Fibroblast of skin of right biceps (primary cell): ENCODE results near the gene GTSE1.
A peak's percentile ranks its signal among the peaks of the same experiment; 100 is the strongest.

Experiments
- DNase-seq: peaks from one replicate; pipeline ENCODE4 v3.0.0-alpha.2; 2013

GTSE1 gene

GRCh38 chr22:46354176-46354992 is 57.7 kb downstream of the GTSE1 start:
- no peak for DNase-seq

DNA sequence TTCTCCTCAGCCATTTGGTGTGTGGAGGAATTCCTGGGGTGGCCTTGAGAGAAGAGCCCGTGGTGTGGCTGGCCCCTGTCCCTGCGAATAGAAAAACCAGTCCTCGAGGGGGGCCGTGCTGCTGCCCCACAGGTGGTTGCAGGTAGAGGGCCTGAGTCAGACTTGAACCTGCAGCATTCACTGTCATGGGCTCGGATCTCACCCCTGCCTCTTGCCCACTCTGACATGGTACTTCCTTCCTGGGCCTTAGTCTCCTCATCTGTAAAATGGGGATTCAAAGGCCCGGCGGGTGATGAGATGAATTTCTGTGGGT is 58.3 kb downstream of the GTSE1 start:
- no peak for DNase-seq

DNA sequence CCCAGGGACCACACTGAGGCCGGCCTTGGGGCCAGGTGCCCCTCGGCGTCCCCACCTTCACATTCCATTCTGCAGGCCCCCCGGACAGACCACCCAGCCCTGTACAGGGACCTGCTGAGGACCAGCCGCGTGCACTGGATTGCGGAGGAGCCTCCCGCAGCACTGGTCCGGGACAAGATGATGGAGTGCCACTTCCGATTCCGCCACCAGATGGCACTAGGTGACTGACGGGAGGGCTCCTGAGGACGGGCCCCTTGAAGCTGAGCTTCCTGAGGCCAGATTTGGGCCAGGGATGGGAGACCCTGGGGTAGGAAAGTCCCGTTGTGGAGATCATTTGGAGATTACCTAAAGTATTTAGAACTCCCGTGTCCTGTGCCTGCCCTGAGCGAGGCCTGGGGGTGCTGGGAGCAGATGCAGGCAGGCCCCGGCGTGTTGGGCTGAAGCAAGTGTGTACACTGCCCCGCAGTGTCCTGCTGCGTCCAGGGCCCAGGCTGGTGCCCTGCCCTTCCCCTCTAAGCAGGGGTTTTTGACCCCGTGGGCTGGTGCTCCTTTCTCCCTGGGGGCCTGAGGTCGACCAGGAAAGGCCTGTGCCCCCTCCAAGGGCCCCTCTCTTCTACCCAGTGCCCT is 58.8 kb downstream of the GTSE1 start:
- peak; percentile 41 for DNase-seq

DNA sequence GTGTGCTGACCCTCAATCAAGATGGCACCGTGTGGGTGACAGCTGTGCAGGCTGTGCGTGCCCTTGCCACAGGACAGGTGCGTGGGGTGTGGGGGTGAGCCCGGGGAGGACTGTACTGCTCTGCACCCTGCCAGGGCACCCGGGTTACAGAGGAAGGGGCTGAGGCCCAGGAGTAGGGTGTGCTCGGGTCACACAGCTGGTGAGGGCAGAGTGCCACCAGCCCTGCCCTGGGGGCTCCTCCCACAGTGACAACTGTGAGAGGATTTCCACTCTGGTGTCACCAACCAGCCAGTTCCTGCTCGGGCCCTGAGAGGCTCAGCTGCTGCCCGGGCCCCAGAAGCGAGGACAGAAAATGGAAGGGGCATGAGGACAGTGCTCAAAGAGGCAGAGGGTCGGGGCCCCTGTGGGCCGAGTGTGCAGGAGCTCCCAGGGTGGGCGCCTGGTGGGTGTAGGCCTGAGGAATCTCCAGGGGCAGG is 59.4 kb downstream of the GTSE1 start:
- DNase-seq: no peak

DNA sequence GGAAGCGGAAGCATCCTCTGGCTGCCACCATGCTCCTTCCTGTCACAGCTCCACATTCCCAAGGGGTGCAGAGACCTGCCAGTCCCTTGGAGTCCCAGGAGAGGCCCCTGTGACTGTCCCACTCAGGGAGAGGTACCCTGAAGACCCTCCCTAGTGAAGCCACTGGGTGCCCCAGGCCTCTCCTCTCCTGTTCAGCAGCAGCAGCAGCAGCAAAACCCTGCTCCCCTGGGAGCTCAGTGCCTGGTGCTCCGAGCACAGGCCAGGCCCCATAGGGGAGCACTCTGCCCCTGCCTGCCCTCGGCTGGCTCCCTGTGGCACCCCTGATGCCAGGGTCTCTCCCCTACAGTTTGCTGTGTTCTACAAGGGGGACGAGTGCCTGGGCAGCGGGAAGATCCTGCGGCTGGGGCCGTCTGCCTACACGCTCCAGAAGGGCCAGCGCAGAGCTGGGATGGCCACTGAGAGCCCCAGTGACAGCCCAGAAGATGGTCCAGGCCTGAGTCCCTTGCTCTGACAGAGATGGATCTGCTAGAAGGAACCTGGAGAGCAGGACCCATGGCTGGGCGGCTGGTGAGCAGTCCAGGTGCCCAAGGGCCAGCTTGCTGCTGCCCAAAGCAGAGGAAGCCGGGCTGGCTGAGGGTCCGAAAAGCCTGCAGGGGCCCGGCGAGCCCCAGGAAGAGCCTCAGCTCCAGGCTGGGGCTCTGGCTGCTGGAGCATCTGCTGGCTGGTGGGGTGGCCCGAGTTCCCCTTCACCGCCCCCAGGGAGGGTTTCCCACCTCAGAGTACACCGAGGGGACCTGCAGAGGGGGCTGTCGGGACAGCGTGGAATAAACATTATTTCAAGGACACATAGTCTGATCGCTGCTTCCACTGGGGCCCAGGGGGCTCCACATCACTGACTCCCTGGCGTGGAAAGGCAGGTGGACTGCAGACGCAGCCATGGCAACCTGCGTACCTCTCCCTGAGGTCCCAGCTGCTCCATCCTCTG is 60.1 kb downstream of the GTSE1 start:
- no peak for DNase-seq

DNA sequence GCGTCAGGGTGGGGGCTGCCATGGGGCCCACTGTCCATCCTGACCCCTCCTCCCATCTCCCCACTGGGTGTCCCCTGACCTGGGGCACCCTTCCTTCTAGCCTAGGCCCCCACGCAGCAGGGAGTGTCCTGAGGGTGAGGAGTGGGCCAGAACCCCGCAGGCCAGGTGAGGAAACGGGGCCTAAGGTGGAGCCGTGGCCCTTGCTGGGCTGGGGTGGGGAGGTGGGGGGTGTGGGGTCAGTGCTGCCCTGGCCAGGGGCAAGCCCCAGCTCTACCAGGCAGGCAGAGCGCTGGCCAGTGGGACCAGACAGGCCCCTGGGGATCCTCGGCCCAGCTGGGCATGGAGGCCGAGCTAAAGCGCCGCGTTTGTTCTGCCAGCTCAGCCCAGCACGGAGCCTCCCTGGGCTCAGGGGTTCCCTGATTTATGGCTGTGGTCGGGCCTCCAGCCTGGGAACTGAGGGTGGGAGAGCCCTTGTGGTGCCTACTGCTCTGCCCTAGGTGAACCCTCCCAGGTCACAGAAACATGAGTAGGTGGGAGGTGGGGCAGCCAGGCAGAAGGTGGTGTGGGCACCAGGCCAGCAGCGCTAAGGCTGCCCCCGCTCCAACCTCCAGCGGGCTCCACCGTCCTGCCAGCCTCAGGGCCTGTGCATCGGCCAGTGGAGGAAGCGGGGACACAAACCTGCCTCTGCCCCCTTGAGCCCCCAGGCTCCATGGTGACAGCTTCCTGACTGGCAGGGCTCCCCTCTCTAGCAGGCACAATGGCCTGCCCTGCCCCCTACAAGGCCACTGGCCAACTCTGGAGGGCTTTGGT is 61.2 kb downstream of the GTSE1 start:
- DNase-seq: no peak

DNA sequence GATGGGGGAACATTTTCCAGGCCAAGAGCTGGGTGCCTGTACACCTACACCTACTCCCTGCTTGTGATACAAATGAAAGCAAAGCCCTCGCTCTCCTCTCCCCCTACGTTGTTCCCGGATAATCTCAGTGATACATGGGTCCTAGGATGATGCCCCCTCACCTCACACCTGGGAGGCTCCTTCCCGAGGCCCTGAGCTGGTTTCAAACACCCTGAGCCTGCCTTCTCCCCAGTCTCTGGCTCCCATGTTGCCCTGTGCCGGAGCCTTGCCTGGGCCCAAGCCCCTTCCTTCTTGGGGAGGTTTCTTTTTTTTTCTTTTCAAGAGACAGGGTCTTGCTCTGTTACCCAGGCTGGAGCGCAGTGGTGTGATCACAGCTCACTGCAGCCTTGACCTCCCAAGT is 62.1 kb downstream of the GTSE1 start:
- DNase-seq: no peak

- DNase-seq: no peak
Observed at GRCh38 chr22:46359362-46359761, 62.7 kb downstream of the GTSE1 start.

DNA sequence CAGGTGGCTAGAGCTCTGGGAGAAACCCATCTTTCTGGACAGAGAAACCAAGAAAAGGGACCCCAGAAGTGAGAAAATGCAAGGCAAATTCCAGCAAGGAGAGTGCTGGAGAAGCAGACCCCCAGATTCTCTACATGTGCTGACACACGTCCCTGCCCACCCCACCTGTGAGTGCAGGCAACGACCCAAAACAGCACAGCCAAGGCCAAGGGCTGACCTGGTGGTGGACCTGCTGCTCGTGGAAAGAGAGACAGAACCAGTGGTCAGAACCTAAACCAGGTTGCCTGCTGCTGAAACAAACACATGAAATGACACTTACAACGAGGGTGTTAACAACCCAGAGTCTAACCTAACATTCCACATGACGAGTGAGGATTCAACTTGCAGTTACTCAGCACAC is 63.4 kb downstream of the GTSE1 start:
- DNase-seq: no peak

DNA sequence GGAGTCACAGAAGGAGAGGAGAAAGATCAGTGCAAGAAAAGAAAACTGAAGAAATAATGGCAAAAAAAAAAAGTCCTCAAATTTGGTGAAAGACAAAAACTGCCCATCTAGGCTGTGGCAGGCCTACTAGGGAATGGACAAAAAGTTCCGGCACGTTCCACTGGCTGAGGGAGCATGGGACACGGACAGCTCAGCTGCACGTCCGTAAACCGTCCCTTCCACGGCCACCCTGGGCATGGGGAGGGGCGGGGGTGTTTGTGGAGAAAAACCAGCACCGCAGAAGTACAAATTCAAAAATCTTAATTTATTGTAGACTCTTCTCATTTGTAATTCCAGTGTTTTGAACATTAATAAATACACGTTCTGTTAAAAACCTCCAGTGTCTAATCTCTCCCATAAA is 64.2 kb downstream of the GTSE1 start:
- DNase-seq: no peak

DNA sequence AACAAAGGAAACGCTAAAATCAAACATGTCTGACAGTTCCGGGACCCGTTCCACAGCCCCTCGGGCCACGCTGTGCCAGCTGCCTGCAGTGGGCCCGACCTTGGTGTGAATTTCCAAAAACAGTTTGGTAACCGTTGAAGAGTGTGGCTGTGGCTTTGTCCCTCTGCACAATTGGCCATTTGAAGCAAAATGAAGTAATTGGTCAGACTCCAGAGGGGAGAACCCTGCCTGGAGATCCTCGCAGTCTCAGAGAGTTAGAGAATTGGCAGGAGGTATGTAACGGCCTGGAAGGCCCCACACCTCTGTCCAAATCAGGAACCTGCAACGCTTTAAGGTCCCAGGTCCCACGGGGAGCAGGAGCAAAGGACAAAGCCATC is 65.1 kb downstream of the GTSE1 start:
- DNase-seq: no peak

GRCh38 chr22:46362203-46362933 is 65.7 kb downstream of the GTSE1 start:
- DNase-seq: no peak

DNA sequence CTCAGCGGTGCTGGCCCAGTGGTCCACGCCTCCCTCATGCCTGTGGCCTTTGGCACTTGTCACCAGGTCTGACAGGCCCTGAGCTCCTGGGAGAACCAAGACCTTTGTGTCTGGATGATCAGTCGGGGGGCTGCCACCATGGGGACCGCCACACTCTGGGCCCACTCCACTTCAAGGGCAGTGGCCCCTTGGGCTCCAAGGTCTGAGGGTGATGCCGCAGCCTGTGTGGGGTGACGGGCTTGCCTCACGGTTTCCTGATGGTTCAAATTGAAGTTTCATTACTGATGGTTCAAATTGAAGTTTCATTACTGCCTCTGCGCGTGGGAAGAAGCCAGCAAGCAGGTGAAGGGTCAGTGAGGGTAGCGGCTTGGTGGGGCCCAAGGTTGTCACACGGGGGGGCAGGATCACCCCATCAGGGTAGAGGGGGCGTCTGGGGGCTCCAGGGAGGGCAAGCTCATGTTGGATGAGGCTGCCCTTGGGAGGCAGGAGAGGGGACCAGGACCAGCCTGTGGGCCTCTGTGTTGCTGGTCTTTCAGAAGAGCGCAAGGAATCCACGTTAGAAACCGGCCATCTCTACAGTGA is 66.4 kb downstream of the GTSE1 start:
- DNase-seq: no peak

GRCh38 chr22:46363611-46364321 is 67.1 kb downstream of the GTSE1 start:
- no peak for DNase-seq

DNA sequence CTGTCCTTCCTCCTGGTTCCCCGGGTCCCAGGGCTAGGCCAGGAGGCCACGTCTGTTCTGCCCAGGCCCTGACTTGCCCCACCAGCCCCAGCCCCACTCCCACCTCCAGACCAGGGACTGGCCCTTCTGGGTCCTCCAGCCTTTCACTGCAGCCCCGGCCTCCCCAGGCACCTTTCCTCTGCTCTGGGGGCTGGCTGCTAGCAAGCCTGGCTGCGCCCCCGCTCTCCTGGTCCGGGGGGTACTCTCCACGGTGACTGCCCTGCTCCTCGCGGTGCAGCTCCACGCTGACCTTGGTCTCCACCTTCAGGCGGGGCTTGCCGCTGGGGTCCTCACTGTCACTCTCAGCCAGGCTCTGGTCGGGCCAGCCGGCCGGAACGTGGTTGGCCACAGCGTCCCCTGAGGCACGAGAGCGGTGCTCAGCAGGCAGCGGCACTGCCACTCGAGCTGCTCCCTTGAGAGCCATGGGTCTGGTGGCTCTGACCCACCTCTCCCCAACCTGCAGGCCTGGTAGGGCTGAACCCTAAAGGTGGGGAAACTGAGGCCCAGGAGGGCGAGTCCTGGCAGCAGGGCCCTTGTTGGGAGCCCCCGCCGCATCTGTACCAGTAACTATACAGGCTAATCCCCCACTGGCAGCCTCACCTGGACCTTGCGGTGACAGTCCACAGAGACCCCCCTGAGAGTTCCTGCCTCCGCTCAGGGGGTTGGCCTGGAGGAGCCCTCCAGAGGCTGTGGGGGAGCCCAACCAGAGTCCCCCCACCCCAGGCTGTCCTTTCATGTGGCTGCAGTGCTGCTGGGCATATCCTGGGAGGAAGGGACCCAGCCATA is 67.9 kb downstream of the GTSE1 start:
- DNase-seq: no peak

- DNase-seq: no peak
Observed at GRCh38 chr22:46365166-46365624, 68.5 kb downstream of the GTSE1 start.

- no peak for DNase-seq
Observed at GRCh38 chr22:46366327-46366731, 69.7 kb downstream of the GTSE1 start.

GRCh38 chr22:46366801-46367706 is 70.4 kb downstream of the GTSE1 start:
- no peak for DNase-seq
